Measurements from ENCODE around the gene GRIP2.

DNA sequence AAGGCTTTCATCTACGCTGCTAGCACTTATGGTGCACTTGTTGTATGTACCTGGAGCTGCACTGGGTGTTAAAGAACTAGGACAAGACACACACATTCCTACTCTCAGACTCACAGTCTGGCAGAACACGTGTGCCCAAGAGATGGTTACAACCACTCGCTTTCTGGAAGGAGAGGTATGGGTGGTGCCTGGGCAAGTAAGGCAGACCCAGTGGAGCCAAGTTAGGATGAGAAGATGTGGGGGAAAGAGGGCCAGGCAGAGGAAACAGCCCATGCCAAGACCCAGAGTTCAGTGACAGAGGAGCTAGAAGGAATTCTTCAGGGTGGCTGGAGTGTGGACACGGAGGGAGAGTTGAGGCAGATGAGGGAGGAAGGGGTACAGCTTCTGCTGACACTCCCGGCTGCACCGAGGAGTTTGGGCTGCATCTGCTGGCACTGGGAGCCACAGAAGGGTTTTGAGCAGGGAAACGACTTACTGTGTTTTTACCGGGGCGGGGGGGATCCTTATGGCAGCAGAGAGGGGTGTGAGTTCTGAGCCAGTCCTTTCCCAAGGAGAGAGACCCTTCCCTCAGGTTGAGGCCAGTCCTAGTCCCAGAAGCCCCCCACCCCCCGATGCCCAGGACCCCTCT lies 59.0 kb downstream of the GRIP2 start:
- TF ChIP-seq CTCF (IDR thresholded peaks at IDR 0.05; ENCODE audit: low read length) (no peak), EZH2 (IDR thresholded peaks at IDR 0.05; ENCODE audit: borderline replicate concordance, low read length) (no peak)

Data from OCI-LY1 (cell line).